ENCODE measurements around the gene ANKAR. TPM values are rescaled to one million over a fixed set of nuclear protein-coding genes. Genes with fewer than 3 reads are reported as not detected.
A peak's percentile ranks its signal among the peaks of the same experiment; 100 is the strongest.

Gene ANKAR
- total and polyA plus RNA-seq, 2 of the 8 experiments (the other 6 are each of a cell fraction or from before 2014, with no cell fraction given) = 0.56 to 1.7 TPM

DNA sequence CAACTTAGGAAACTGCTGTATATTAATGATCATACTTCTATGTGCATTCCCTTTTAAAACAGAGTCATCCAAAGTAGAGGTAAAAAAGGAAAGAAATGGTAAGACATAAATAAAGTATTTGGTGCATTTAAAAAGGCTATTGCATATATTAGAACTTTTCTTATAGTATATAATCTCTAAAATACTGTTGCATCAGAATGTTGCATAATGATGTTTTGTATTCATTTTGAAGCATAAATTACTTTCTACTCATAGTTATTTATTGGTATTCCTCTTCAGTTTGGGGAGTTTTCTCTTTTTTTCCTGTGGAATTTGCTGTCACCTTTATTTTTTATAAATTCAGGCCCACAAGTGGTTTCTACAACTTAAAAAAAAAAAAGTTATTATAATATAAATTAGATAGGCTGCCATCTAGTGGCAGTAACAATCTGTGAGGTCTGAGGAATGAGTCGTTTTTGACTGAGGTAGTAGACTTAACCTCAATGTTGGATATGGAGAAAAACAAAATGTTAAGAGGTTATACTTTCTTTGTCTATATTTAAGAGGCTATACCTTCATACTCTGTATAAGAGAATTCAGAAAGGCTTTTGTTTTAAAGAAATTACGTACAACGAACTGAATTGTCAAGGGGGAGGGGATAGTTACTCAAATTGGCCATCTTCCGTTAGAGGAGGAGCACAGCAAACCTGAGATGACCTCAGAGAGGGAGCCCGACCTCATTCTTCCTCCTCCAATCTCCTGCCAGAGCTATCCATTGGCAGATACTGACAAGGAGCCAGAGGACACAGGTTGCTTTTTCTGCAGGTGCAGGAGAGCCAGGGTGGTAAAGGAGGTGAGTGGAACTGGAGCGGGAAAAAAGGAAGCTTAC, 23.8 kb downstream of the ANKAR start:
- FAIRE-seq = peak; percentile 82
- TF ChIP-seq TBP (IDR thresholded peaks at IDR 0.05; ENCODE audit: low read depth, low read length) (0 out of 2 replicates have a peak, but pooled peaks have one; percentile 40), TAF1 (IDR thresholded peaks at IDR 0.05; ENCODE audit: low read depth, low read length) (peak; percentile 64; the same call in 1 of the 2 replicates), CEBPB (IDR thresholded peaks at IDR 0.05; ENCODE audit: low read depth, low read length) (peak; percentile 38; the same call in 1 of the 2 replicates), CBX8 (IDR thresholded peaks at IDR 0.05; ENCODE audit: borderline replicate concordance, low read depth, low read length) (no peak), EGR1 (IDR thresholded peaks at IDR 0.05; ENCODE audit: borderline replicate concordance, low read depth, low read length) (no peak), ASH2L (IDR thresholded peaks at IDR 0.05; ENCODE audit: low read length) (no peak), TAF7 (optimal IDR thresholded peaks at IDR 0.05; ENCODE audit: borderline replicate concordance, low read depth, low read length) (no peak), CHD2 (IDR thresholded peaks at IDR 0.05; ENCODE audit: low read length) (no peak)
- TF ChIP-seq, protein P1, sequence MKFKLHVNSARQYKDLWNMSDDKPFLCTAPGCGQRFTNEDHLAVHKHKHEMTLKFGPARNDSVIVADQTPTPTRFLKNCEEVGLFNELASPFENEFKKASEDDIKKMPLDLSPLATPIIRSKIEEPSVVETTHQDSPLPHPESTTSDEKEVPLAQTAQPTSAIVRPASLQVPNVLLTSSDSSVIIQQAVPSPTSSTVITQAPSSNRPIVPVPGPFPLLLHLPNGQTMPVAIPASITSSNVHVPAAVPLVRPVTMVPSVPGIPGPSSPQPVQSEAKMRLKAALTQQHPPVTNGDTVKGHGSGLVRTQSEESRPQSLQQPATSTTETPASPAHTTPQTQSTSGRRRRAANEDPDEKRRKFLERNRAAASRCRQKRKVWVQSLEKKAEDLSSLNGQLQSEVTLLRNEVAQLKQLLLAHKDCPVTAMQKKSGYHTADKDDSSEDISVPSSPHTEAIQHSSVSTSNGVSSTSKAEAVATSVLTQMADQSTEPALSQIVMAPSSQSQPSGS (IDR thresholded peaks at IDR 0.05; ENCODE audit: low read length) = no peak

More for the DNA sequence above, 23.8 kb downstream of the ANKAR start:
- H3K4ac ChIP-seq (replicated peaks; ENCODE audit: insufficient read length, low read depth, low read length) = no peak overlapping the region
- H4K91ac ChIP-seq (replicated peaks; ENCODE audit: insufficient read length, low read length) = no peak overlapping the region
- H3K36me3 ChIP-seq (ENCODE audit: control insufficient read depth in 2 of 4, insufficient read depth in 4 of 4, low read length in 3 of 4) = no peaks in the 10 kb centered on the region
- H3K23ac ChIP-seq (ENCODE audit: insufficient read length) = no peak overlapping the region
- H3K14ac ChIP-seq (ENCODE audit: insufficient read length) = no peak overlapping the region
- no peak overlapping the region for H2BK12ac ChIP-seq (ENCODE audit: low read depth, low read length)
- ChIA-PET POLR2A (ENCODE audit: partially characterized antibody) (no interaction called here), CTCF (ENCODE audit: partially characterized antibody) (interaction anchor here (0.6 to 1.8 kb wide), 14 partner anchors 8 to 348 kb away, joined by 3 to 22 read pairs (median 3); partner anchors contain the start of genes ANKAR, ASNSD1 and OSGEPL1)
- H4K8ac ChIP-seq (ENCODE audit: extremely low read depth, insufficient read depth, low read length) = no peak overlapping the region
- DNase-seq (ENCODE audit: low read depth in 1 of 2, low spot score in 2 of 2) = peak in 1 of 2 experiments; percentile 44
- no peaks in the 10 kb centered on the region for H3K27me3 ChIP-seq (replicated peaks in 1 of 4; ENCODE audit: control insufficient read depth in 3 of 4, extremely low read depth in 1 of 4, insufficient read depth in 3 of 4, low read length in 3 of 4)
- peak overlapping the region in 3 of 4 experiments; percentile 6 to 59 (median 12); a peak in 4 of 8 replicates for H3K4me3 ChIP-seq (ENCODE audit: extremely low read depth in 1 of 4, insufficient read depth in 2 of 4, low read depth in 3 of 4, low read length in 4 of 4)
- no peak overlapping the region for H2BK120ac ChIP-seq (replicated peaks; ENCODE audit: low read depth, low read length)
- no peak overlapping the region for H3K18ac ChIP-seq (ENCODE audit: extremely low read depth, low read length)
- peak overlapping the region in 1 of 2 experiments; percentile 56; a peak in 2 of 4 replicates for H3K4me2 ChIP-seq (ENCODE audit: insufficient read depth in 1 of 2, low read depth in 2 of 2, low read length in 2 of 2)
- no peak overlapping the region for H2BK20ac ChIP-seq (ENCODE audit: low read length)
- no peaks in the 10 kb centered on the region for H3K79me2 ChIP-seq (ENCODE audit: control insufficient read depth in 1 of 2, insufficient read depth in 2 of 2, low read length in 2 of 2)
- H3K4me1 ChIP-seq (replicated peaks in 1 of 4; ENCODE audit: control insufficient read depth in 3 of 4, insufficient read depth in 4 of 4, low read length in 3 of 4) = no peaks in the 10 kb centered on the region
- no peak overlapping the region for H2BK5ac ChIP-seq (ENCODE audit: low read depth, low read length)
- H3K9ac ChIP-seq (replicated peaks in 1 of 4; ENCODE audit: extremely low read depth in 1 of 4, low read depth in 3 of 4, low read length in 3 of 4) = no peak overlapping the region
- 17% methylated on average over 6 of the region's 6 CpGs; no CpG with 5 or more reads in 1 of the 2 experiments for WGBS, 2 experiments (ENCODE audit: extremely low coverage in 1 of 2, insufficient coverage in 1 of 2, insufficient read length in 1 of 2, insufficient replicate concordance in 2 of 2, low coverage in 1 of 2, low lambda C conversion rate in 2 of 2, missing lambda C conversion rate in 1 of 2)
- H2AK5ac ChIP-seq (ENCODE audit: low read depth, low read length) = no peak overlapping the region
- no peak overlapping the region for H3K27ac ChIP-seq (ENCODE audit: low read depth, low read length)
- H2BK15ac ChIP-seq (ENCODE audit: low read length) = no peak overlapping the region
- peak overlapping the region; percentile 84; the same call in 1 of the 2 replicates for H2AFZ ChIP-seq (ENCODE audit: low read length)
- H4K20me1 ChIP-seq (replicated peaks in 1 of 2; ENCODE audit: control insufficient read depth in 1 of 2, insufficient read depth in 2 of 2, low read length in 2 of 2) = no peaks in the 10 kb centered on the region
- no peak overlapping the region for H3K56ac ChIP-seq (replicated peaks; ENCODE audit: insufficient read length, low read depth, low read length)
- no peak overlapping the region for H4K5ac ChIP-seq (ENCODE audit: insufficient read length, low read depth, low read length)
- no peaks in the 10 kb centered on the region for H3K23me2 ChIP-seq (ENCODE audit: low read depth, low read length)
- H3K79me1 ChIP-seq (ENCODE audit: low read depth, low read length) = no peaks in the 10 kb centered on the region
- no peaks in the 10 kb centered on the region for H3K9me3 ChIP-seq (ENCODE audit: insufficient read depth in 2 of 2, low read depth in 1 of 2, low read length in 1 of 2)
